Gastrocnemius medialis (tissue), 4 donors: ENCODE data around the gene ZNF205.

ENCODE experiments used
- POLR2A ChIP-seq, 2 donors: fragments of 450-650 bp; IDR thresholded peaks; one replicate each; pipeline ENCODE4 v1.6.1; 2017; ENCODE audit warnings: antibody characterized with exemption in 2 of 2, mild to moderate bottlenecking in 2 of 2, moderate library complexity in 2 of 2
- TF ChIP-seq, protein P1 (sequence below), 5 experiments: fragments of 450-650 bp in 3 of 5; fragments of 200-600 bp in 2 of 5; sonication (generic) in 2 of 5; IDR thresholded peaks in 4 of 5; conservative IDR thresholded peaks in 1 of 5; 1 replicate in 4 of 5; 2 replicates in 1 of 5; pipeline ENCODE4 v1.5.1; 2016 to 2019; ENCODE audit warnings: antibody characterized with exemption in 5 of 5, mild to moderate bottlenecking in 3 of 5, moderate library complexity in 3 of 5

DNA sequence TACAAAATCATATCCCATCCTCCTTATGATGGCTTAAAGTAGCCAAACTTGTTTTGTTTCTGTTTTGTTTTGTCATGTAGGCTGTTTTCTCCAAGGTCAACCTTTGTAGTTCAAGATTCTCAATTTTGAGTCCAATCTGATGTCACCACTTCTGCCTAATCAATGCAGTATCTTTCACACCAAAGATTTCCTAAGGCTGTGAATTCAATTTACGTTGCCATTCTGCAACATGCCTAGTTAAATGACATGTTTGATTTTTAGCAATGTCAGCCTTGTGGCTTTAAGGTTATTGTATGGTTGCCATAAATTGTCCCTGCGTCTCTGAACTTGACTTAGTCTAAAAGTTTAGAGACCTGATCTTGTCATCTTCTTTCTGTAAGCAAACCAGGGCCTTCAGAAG, 42.8 kb downstream of the ZNF205 start:
- TF ChIP-seq, protein P1, sequence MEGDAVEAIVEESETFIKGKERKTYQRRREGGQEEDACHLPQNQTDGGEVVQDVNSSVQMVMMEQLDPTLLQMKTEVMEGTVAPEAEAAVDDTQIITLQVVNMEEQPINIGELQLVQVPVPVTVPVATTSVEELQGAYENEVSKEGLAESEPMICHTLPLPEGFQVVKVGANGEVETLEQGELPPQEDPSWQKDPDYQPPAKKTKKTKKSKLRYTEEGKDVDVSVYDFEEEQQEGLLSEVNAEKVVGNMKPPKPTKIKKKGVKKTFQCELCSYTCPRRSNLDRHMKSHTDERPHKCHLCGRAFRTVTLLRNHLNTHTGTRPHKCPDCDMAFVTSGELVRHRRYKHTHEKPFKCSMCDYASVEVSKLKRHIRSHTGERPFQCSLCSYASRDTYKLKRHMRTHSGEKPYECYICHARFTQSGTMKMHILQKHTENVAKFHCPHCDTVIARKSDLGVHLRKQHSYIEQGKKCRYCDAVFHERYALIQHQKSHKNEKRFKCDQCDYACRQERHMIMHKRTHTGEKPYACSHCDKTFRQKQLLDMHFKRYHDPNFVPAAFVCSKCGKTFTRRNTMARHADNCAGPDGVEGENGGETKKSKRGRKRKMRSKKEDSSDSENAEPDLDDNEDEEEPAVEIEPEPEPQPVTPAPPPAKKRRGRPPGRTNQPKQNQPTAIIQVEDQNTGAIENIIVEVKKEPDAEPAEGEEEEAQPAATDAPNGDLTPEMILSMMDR (IDR thresholded peaks at IDR 0.05 in 4 of 5, conservative IDR thresholded peaks at IDR 0.05 in 1 of 5): no peak
- TF ChIP-seq POLR2A (IDR thresholded peaks at IDR 0.05): no peak
